RWPE2 (cell line): Measurements from ENCODE around the gene RALGAPA2.

Source experiments
- ATAC-seq: fragments of 200-7000 bp; cut with Tn5 transposase; 3 replicates; pipeline ENCODE4 v1.9.1; 2021; ENCODE audit warnings: low read depth
- DNase-seq: peaks from one replicate; pipeline ENCODE4 v3.0.0-alpha.2; 2020; ENCODE audit warnings: low spot score
- H3K27ac ChIP-seq: fragments of 450-650 bp; 2 replicates; pipeline ENCODE4 v1.5.1; 2017; ENCODE audit warnings: mild to moderate bottlenecking; ENCODE audit not compliant: poor library complexity, severe bottlenecking
- H3K27me3 ChIP-seq: fragments of 250-450 bp; sonication (Bioruptor Pico); 2 replicates; pipeline ENCODE4 v1.5.1; 2021; ENCODE audit warnings: mild to moderate bottlenecking, moderate library complexity; ENCODE audit not compliant: insufficient read depth, poor library complexity, severe bottlenecking
- H3K36me3 ChIP-seq: fragments of 250-450 bp; sonication (Bioruptor Pico); 2 replicates; pipeline ENCODE4 v1.5.1; 2020; ENCODE audit warnings: low read depth, mild to moderate bottlenecking, moderate library complexity
- H3K4me1 ChIP-seq: fragments of 250-450 bp; sonication (Bioruptor Pico); 2 replicates; pipeline ENCODE4 v1.5.1; 2021; ENCODE audit warnings: mild to moderate bottlenecking, moderate library complexity; ENCODE audit not compliant: insufficient read depth, poor library complexity, severe bottlenecking
- H3K4me3 ChIP-seq: fragments of 250-450 bp; sonication (Bioruptor Pico); 2 replicates; pipeline ENCODE4 v1.5.1; 2021; ENCODE audit warnings: mild to moderate bottlenecking, moderate library complexity; ENCODE audit not compliant: severe bottlenecking
- H3K9me3 ChIP-seq: fragments of 250-450 bp; sonication (Bioruptor Pico); 2 replicates; pipeline ENCODE4 v1.5.1; 2021; ENCODE audit warnings: mild to moderate bottlenecking, moderate library complexity; ENCODE audit not compliant: severe bottlenecking
- CTCF ChIP-seq: fragments of 450-650 bp; IDR thresholded peaks from one replicate; pipeline ENCODE4 v1.5.1; 2017; ENCODE audit warnings: mild to moderate bottlenecking, moderate library complexity; ENCODE audit not compliant: poor library complexity, severe bottlenecking

Gene RALGAPA2

GRCh38 chr20:20395087-20395486, 317.4 kb downstream of the RALGAPA2 start:
- Histone ChIP-seq H3K9me3 (no peaks in the 10 kb centered on the region), H3K27ac (no peak overlapping the region), H3K4me3 (no peak overlapping the region), H3K4me1 (no peaks in the 10 kb centered on the region), H3K27me3 (no peaks in the 10 kb centered on the region), H3K36me3 (no peaks in the 10 kb centered on the region)
- DNase-seq (no peak), ATAC-seq (no peak)
- no peak for TF ChIP-seq CTCF

GRCh38 chr20:20393207-20394120, 319.0 kb downstream of the RALGAPA2 start:
- ATAC-seq (no peak), DNase-seq (no peak)

GRCh38 chr20:20391766-20392165, 320.7 kb downstream of the RALGAPA2 start:
- H3K27ac ChIP-seq, result no peak overlapping the region
- ATAC-seq, result no peak

More at GRCh38 chr20:20393207-20394120, 319.0 kb downstream of the RALGAPA2 start:
- no peak for TF ChIP-seq CTCF
- no peaks in the 10 kb centered on the region for H3K36me3 ChIP-seq
- no peaks in the 10 kb centered on the region for H3K9me3 ChIP-seq
- H3K27me3 ChIP-seq, result no peaks in the 10 kb centered on the region
- H3K4me1 ChIP-seq, result no peaks in the 10 kb centered on the region
- H3K27ac ChIP-seq, result no peak overlapping the region
- no peak overlapping the region for H3K4me3 ChIP-seq

GRCh38 chr20:20391115-20391514, 321.3 kb downstream of the RALGAPA2 start:
- Histone ChIP-seq H3K27me3 (no peaks in the 10 kb centered on the region), H3K9me3 (no peaks in the 10 kb centered on the region), H3K4me3 (no peak overlapping the region), H3K27ac (no peak overlapping the region), H3K36me3 (no peaks in the 10 kb centered on the region), H3K4me1 (no peaks in the 10 kb centered on the region)
- no peak for ATAC-seq
- DNase-seq, result no peak
- no peak for TF ChIP-seq CTCF

More at GRCh38 chr20:20391766-20392165, 320.7 kb downstream of the RALGAPA2 start:
- DNase-seq, result no peak
- no peaks in the 10 kb centered on the region for H3K27me3 ChIP-seq
- TF ChIP-seq CTCF, result no peak
- H3K4me3 ChIP-seq, result no peak overlapping the region
- H3K9me3 ChIP-seq, result no peaks in the 10 kb centered on the region
- no peaks in the 10 kb centered on the region for H3K4me1 ChIP-seq
- no peaks in the 10 kb centered on the region for H3K36me3 ChIP-seq

GRCh38 chr20:20390393-20390792, 322.1 kb downstream of the RALGAPA2 start:
- ATAC-seq (no peak), DNase-seq (no peak)
- H3K27me3 ChIP-seq, result no peaks in the 10 kb centered on the region
- H3K4me3 ChIP-seq, result no peak overlapping the region
- no peaks in the 10 kb centered on the region for H3K9me3 ChIP-seq
- no peak for TF ChIP-seq CTCF
- H3K4me1 ChIP-seq, result no peaks in the 10 kb centered on the region
- H3K36me3 ChIP-seq, result no peaks in the 10 kb centered on the region
- H3K27ac ChIP-seq, result no peak overlapping the region
